ENCODE measurements around the gene LRRC56. TPM values are rescaled to one million over a fixed set of nuclear protein-coding genes. Genes with fewer than 3 reads are reported as not detected.

Gene LRRC56
- total and polyA plus RNA-seq, 8 donors, result 1.8 to 4.7 (median 2.9) TPM

- Histone ChIP-seq H3K4me1 (peaks cover 0 to 9% of the 10 kb centered on the region in 2 donors), H3K4me3 (peak overlapping the region in 1 of 2 donors; percentile 30), H3K36me3 (peaks cover 0 to 7% of the 10 kb centered on the region in 2 donors), H3K27ac (peak overlapping the region; percentile 63 to 74), H3K27me3 (no peaks in the 10 kb centered on the region), H3K9me3 (peaks cover 0 to 8% of the 10 kb centered on the region in 2 donors)
- peak in 3 of 4 donors; percentile 86 to 97 (median 88) for DNase-seq
- peak; percentile 99 for ATAC-seq
- intact Hi-C loops (cut with DNase I), result no loop called here
- TF ChIP-seq, protein P1, sequence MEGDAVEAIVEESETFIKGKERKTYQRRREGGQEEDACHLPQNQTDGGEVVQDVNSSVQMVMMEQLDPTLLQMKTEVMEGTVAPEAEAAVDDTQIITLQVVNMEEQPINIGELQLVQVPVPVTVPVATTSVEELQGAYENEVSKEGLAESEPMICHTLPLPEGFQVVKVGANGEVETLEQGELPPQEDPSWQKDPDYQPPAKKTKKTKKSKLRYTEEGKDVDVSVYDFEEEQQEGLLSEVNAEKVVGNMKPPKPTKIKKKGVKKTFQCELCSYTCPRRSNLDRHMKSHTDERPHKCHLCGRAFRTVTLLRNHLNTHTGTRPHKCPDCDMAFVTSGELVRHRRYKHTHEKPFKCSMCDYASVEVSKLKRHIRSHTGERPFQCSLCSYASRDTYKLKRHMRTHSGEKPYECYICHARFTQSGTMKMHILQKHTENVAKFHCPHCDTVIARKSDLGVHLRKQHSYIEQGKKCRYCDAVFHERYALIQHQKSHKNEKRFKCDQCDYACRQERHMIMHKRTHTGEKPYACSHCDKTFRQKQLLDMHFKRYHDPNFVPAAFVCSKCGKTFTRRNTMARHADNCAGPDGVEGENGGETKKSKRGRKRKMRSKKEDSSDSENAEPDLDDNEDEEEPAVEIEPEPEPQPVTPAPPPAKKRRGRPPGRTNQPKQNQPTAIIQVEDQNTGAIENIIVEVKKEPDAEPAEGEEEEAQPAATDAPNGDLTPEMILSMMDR (IDR thresholded peaks at IDR 0.05), result peak; percentile 99 to 100
These were observed 18.7 kb upstream of the LRRC56 start for GRCh38 chr11:518463-519202.

DNA sequence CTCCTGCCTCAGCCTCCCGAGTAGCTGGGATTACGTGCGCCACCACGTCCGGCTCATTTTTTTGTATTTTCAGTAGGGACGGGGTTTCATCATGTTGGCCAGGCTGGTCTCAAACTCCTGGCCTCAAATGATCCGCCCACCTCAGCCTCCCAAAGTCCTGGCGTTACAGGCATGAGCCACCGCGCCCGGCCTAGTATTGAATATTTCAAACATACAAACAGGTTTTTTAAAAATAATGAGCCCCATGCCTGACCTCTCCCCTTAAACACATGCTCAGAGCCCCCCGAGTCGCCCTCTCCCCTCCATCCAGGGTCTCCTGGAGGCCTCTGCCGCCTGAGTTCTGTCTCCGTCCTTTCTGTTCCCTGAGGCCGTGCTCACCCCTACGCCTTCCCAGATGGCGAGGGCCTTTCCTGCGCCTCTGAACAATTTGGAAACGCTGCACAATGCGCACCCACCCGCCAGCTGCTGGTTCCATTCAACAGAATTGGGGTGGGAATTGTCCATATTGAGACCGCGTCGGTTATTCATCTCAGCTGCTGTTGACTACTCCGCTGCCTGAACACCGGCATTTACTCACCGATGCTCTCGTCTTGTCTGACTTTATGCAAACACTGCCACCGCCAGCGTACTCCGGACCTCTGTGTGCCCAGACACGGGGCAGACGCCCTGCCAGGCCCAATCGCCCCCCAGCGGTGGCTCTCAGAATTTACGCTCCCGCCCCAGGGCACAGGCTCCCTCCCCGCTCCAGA, 16.7 kb upstream of the LRRC56 start:
- H3K36me3 ChIP-seq, result no peaks in the 10 kb centered on the region
- intact Hi-C loops (cut with DNase I), result no loop called here
- peak in 2 of 4 donors; percentile 31 to 75 for DNase-seq

DNA sequence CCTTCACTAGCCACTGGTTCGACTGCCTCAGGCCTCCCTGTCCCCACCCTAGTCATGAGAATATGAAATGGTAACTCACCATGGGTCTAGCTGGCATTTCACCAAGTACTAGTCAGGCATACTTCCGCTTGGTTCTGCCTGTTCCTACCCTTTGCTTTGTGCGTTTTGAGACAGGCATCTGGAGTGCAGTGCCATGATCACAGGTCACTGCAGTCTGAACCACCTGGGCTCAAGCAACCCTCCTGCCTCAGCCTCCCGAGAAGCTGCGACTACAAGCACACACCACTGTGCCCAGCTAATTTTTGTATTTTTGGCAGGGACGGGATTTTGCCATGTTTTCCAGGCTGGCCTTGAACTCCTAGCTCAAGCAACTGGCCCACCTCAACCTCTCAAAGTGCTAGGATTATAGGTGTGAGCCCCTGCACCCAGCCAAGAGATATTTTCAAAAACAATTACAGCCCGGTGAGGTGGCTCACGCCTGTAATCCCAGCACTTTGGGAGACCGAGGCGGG, 16.1 kb upstream of the LRRC56 start:
- H3K27me3 ChIP-seq, result no peaks in the 10 kb centered on the region
- H3K36me3 ChIP-seq, result no peaks in the 10 kb centered on the region
- intact Hi-C loops (cut with DNase I), result no loop called here
- no peak overlapping the region for H3K4me3 ChIP-seq
- peaks cover 0 to 6% of the 10 kb centered on the region in 2 donors for H3K9me3 ChIP-seq
- TF ChIP-seq, protein P1 (IDR thresholded peaks at IDR 0.05), result no peak
- H3K4me1 ChIP-seq, result peaks cover 0 to 9% of the 10 kb centered on the region in 2 donors
- DNase-seq, result no peak
- H3K27ac ChIP-seq, result no peak overlapping the region
- no peak for ATAC-seq

More for the DNA sequence above, 16.7 kb upstream of the LRRC56 start:
- Histone ChIP-seq H3K4me3 (no peak overlapping the region), H3K4me1 (peaks cover 0 to 9% of the 10 kb centered on the region in 2 donors), H3K27me3 (no peaks in the 10 kb centered on the region), H3K9me3 (peaks cover 0 to 8% of the 10 kb centered on the region in 2 donors), H3K27ac (no peak overlapping the region)
- TF ChIP-seq, protein P1 (IDR thresholded peaks at IDR 0.05), result no peak
- no peak for ATAC-seq

- ATAC-seq, result no peak
- Histone ChIP-seq H3K36me3 (peaks cover 0 to 6% of the 10 kb centered on the region in 2 donors), H3K4me1 (no peaks in the 10 kb centered on the region), H3K4me3 (no peak overlapping the region), H3K9me3 (no peaks in the 10 kb centered on the region), H3K27me3 (no peaks in the 10 kb centered on the region), H3K27ac (no peak overlapping the region)
- peak in 1 of 4 donors; percentile 29 for DNase-seq
- intact Hi-C loops (cut with DNase I), result no loop called here
- TF ChIP-seq, protein P1 (IDR thresholded peaks at IDR 0.05), result no peak
These were observed 11.1 kb upstream of the LRRC56 start for GRCh38 chr11:526192-526591.
